HepG2 (cell line): ENCODE measurements around the gene SIX5. TPM values are rescaled to one million over a fixed set of nuclear protein-coding genes. Genes with fewer than 3 reads are reported as not detected.

Source experiments
- DDIT3 ChIP-seq: sonication (generic); formaldehyde crosslinking; IDR thresholded peaks from 2 replicates; pipeline ENCODE4 v1.4.0; 2020; ENCODE audit warnings: mild to moderate bottlenecking, missing genetic modification reagents
- GMEB2 ChIP-seq: IDR thresholded peaks from 2 replicates; pipeline ENCODE4 v1.6.1; 2016; ENCODE audit warnings: missing biosample characterization, missing genetic modification reagents, low read depth
- HDAC2 ChIP-seq: sonication (generic); formaldehyde crosslinking; IDR thresholded peaks from 2 replicates; pipeline ENCODE4 v1.4.0; 2020; ENCODE audit warnings: missing genetic modification reagents
- HNF1A ChIP-seq, 2 experiments: sonication (generic) in 1 of 2; formaldehyde crosslinking in 1 of 2; IDR thresholded peaks; 2 replicates each; pipeline versions ENCODE4 v1.4.0 to v1.6.1; 2016 to 2020; ENCODE audit warnings: borderline replicate concordance in 1 of 2, low read depth in 1 of 2, mild to moderate bottlenecking in 1 of 2, missing genetic modification reagents in 1 of 2
- HNRNPLL ChIP-seq: fragments of 200-400 bp; formaldehyde crosslinking; IDR thresholded peaks from 2 replicates; pipeline ENCODE4 v1.6.1; 2017; ENCODE audit warnings: mild to moderate bottlenecking, low read depth, low read length; ENCODE audit not compliant: poor library complexity, severe bottlenecking
- NFE2L2 ChIP-seq: fragments of 150-350 bp; IDR thresholded peaks from 2 replicates; pipeline ENCODE4 v1.6.1; 2014; ENCODE audit warnings: low read length
- NKX3-1 ChIP-seq: sonication (generic); formaldehyde crosslinking; IDR thresholded peaks from 2 replicates; pipeline ENCODE4 v1.5.0; 2020; ENCODE audit warnings: missing genetic modification reagents
- RXRA ChIP-seq: sonication (generic); formaldehyde crosslinking; IDR thresholded peaks from 2 replicates; pipeline ENCODE4 v1.5.1; 2020; ENCODE audit warnings: missing genetic modification reagents
- SATB2 ChIP-seq: sonication (generic); formaldehyde crosslinking; IDR thresholded peaks from 2 replicates; pipeline ENCODE4 v1.5.0; 2020; ENCODE audit warnings: missing genetic modification reagents
- THAP7 ChIP-seq: sonication (generic); formaldehyde crosslinking; IDR thresholded peaks from 2 replicates; pipeline ENCODE4 v1.8.1; 2023; ENCODE audit warnings: mild to moderate bottlenecking, missing genetic modification reagents
- TIGD3 ChIP-seq: sonication (generic); formaldehyde crosslinking; IDR thresholded peaks from 2 replicates; pipeline ENCODE4 v1.5.1; 2020; ENCODE audit warnings: mild to moderate bottlenecking, missing genetic modification reagents, borderline replicate concordance
- TRAFD1 ChIP-seq: sonication (generic); formaldehyde crosslinking; IDR thresholded peaks from 2 replicates; pipeline ENCODE4 v1.5.1; 2020; ENCODE audit warnings: missing genetic modification reagents, mild to moderate bottlenecking, borderline replicate concordance
- ZNF18 ChIP-seq: sonication (generic); formaldehyde crosslinking; IDR thresholded peaks from 2 replicates; pipeline ENCODE4 v1.8.0; 2022; ENCODE audit warnings: mild to moderate bottlenecking, missing genetic modification reagents; ENCODE audit not compliant: insufficient replicate concordance
- ZNF263 ChIP-seq: sonication (generic); formaldehyde crosslinking; IDR thresholded peaks from 2 replicates; pipeline ENCODE4 v1.4.0; 2020; ENCODE audit warnings: missing genetic modification reagents
- ZNF777 ChIP-seq: sonication (generic); formaldehyde crosslinking; IDR thresholded peaks from 2 replicates; pipeline ENCODE4 v1.4.0; 2020; ENCODE audit warnings: missing genetic modification reagents
- polyA plus RNA-seq, 8 experiments: library from polyadenylated mRNA; depleted of rRNA in 3 of 8; stranded (reverse) in 7 of 8; unstranded in 1 of 8; fragments of >200 nt; fragmentation: Illumina TruSeq in 4 of 8; extraction: Trizol in 4 of 8; gene quantifications; 2 replicates each; pipeline versions ENCODE4 v1.2.1 to v1.2.3, GENCODE V29; 2011 to 2016; ENCODE audit warnings: low read depth in 4 of 8, missing spikeins in 1 of 8, mixed read lengths in 1 of 8; ENCODE audit not compliant: insufficient read depth in 1 of 8
- total RNA-seq, 5 experiments: library from RNA; depleted of rRNA; stranded (reverse); fragments of >200 nt; fragmentation: Illumina TruSeq; extraction: Trizol; gene quantifications; 2 replicates each; pipeline ENCODE4 v1.2.3, GENCODE V29; 2016; ENCODE audit warnings: low read depth in 1 of 5

The SIX5 gene
- total and polyA plus RNA-seq, 2 of the 13 experiments (the other 11 are each of a cell fraction or from before 2014, with no cell fraction given) = 7.7 to 10.5 TPM

GRCh38 chr19:45768984-45769782 lies at the start of gene SIX5 (continued):
- TF ChIP-seq HNF1A (IDR thresholded peaks at IDR 0.05; ENCODE audit: low read depth) = no peak; the same call in 1 of the 2 replicates
- peak; percentile 83; the same call in 1 of the 2 replicates for TF ChIP-seq HNF1A (CRISPR knock-in tag; IDR thresholded peaks at IDR 0.05; ENCODE audit: borderline replicate concordance)
- peak; percentile 74; the same call in 1 of the 2 replicates for TF ChIP-seq GMEB2 (CRISPR knock-in tag)
- TF ChIP-seq TRAFD1 (CRISPR knock-in tag) = no peak
- no peak for TF ChIP-seq TIGD3 (CRISPR knock-in tag)
- peak; percentile 100 for TF ChIP-seq HNRNPLL
- no peak; the same call in 1 of the 2 replicates for TF ChIP-seq ZNF263 (CRISPR knock-in tag)
- TF ChIP-seq ZNF18 (CRISPR knock-in tag) = no peak
- no peak; the same call in 1 of the 2 replicates for TF ChIP-seq THAP7 (CRISPR knock-in tag)
- peak; percentile 39 for TF ChIP-seq HDAC2 (CRISPR knock-in tag)
- TF ChIP-seq SATB2 (CRISPR knock-in tag) = no peak; the same call in 1 of the 2 replicates
- peak; percentile 59; the same call in 1 of the 2 replicates for TF ChIP-seq RXRA (CRISPR knock-in tag)
- no peak for TF ChIP-seq NFE2L2
- TF ChIP-seq NKX3-1 (CRISPR knock-in tag) = no peak
- peak; percentile 13; the same call in 1 of the 2 replicates for TF ChIP-seq ZNF777 (CRISPR knock-in tag)
- TF ChIP-seq DDIT3 = no peak
